Fibroblast of lung (primary cell): ENCODE measurements around the gene INTS15.

ENCODE experiments used
- CTCF ChIP-seq, 2 donors: IDR thresholded peaks in 1 of 2; conservative IDR thresholded peaks in 1 of 2; 1 replicate in 1 of 2; 2 replicates in 1 of 2; pipeline ENCODE4 v1.5.1; 2011 to 2012; ENCODE audit warnings: low read length in 2 of 2, control low read depth in 1 of 2, inconsistent platforms in 1 of 2, low read depth in 1 of 2, mild to moderate bottlenecking in 1 of 2
- EZH2 ChIP-seq: IDR thresholded peaks from 2 replicates; pipeline ENCODE4 v1.5.1; 2012; ENCODE audit warnings: low read length, control low read depth, mild to moderate bottlenecking; ENCODE audit errors: missing control alignments

- TF ChIP-seq CTCF (conservative IDR thresholded peaks at IDR 0.05 in 1 of 2, IDR thresholded peaks at IDR 0.05 in 1 of 2; ENCODE audit: low read depth in 1 of 2, low read length in 2 of 2) (no peak), EZH2 (no peak)
These were observed 31.6 kb downstream of the INTS15 start for GRCh38 chr7:6621195-6622133.
